ENCODE data around the gene THADA.

Gene THADA

GRCh38 chr2:43311276-43311675 is 284.6 kb downstream of the THADA start:
- H3K27me3 ChIP-seq (ENCODE audit: insufficient read depth, low read length, poor library complexity), result no peaks in the 10 kb centered on the region
- H3K27ac ChIP-seq (ENCODE audit: low read length), result no peak overlapping the region
- H3K4me3 ChIP-seq (ENCODE audit: low read depth in 1 of 2, low read length in 2 of 2), result no peak overlapping the region
- no peaks in the 10 kb centered on the region for H3K79me2 ChIP-seq (ENCODE audit: insufficient read depth, low read length)
- TF ChIP-seq EZH2 (IDR thresholded peaks at IDR 0.05; ENCODE audit: borderline replicate concordance, low read depth, low read length, severe bottlenecking) (no peak), CTCF (IDR thresholded peaks at IDR 0.05; ENCODE audit: borderline replicate concordance, extremely low read depth, low read length, poor library complexity, severe bottlenecking) (no peak)
- H3K4me1 ChIP-seq (ENCODE audit: insufficient read depth, low read length), result no peaks in the 10 kb centered on the region
- no peak overlapping the region for H2AFZ ChIP-seq (ENCODE audit: low read depth, low read length)
- no peak overlapping the region for H3K4me2 ChIP-seq (ENCODE audit: insufficient read depth, low read length)
- H3K36me3 ChIP-seq (ENCODE audit: insufficient read depth, low read length), result no peaks in the 10 kb centered on the region; the same call in 1 of the 2 replicates
- H3K9me3 ChIP-seq (ENCODE audit: insufficient read depth, low read length, severe bottlenecking), result no peaks in the 10 kb centered on the region
- ATAC-seq (ENCODE audit: insufficient read depth, low read depth) (no peak), DNase-seq (no peak)
- no peak overlapping the region for H3K9ac ChIP-seq (ENCODE audit: low read depth, low read length)
- no peaks in the 10 kb centered on the region for H4K20me1 ChIP-seq (ENCODE audit: insufficient read depth, low read length)

- ATAC-seq (ENCODE audit: insufficient read depth, low read depth) (no peak), DNase-seq (no peak)
- Histone ChIP-seq H3K9me3 (ENCODE audit: insufficient read depth, low read length, severe bottlenecking) (no peaks in the 10 kb centered on the region), H2AFZ (ENCODE audit: low read depth, low read length) (no peak overlapping the region), H3K79me2 (ENCODE audit: insufficient read depth, low read length) (no peaks in the 10 kb centered on the region), H3K27ac (ENCODE audit: low read length) (no peak overlapping the region), H3K4me2 (ENCODE audit: insufficient read depth, low read length) (no peak overlapping the region), H3K4me3 (ENCODE audit: low read depth in 1 of 2, low read length in 2 of 2) (no peak overlapping the region), H3K36me3 (ENCODE audit: insufficient read depth, low read length) (no peaks in the 10 kb centered on the region; the same call in 1 of the 2 replicates), H3K9ac (ENCODE audit: low read depth, low read length) (no peak overlapping the region), H4K20me1 (ENCODE audit: insufficient read depth, low read length) (no peaks in the 10 kb centered on the region), H3K4me1 (ENCODE audit: insufficient read depth, low read length) (no peaks in the 10 kb centered on the region), H3K27me3 (ENCODE audit: insufficient read depth, low read length, poor library complexity) (no peaks in the 10 kb centered on the region)
- TF ChIP-seq CTCF (IDR thresholded peaks at IDR 0.05; ENCODE audit: borderline replicate concordance, extremely low read depth, low read length, poor library complexity, severe bottlenecking), result no peak
- no peak for TF ChIP-seq EZH2 (IDR thresholded peaks at IDR 0.05; ENCODE audit: borderline replicate concordance, low read depth, low read length, severe bottlenecking)
These were observed 285.9 kb downstream of the THADA start for GRCh38 chr2:43309935-43310334.

GRCh38 chr2:43307973-43308372 is 287.9 kb downstream of the THADA start:
- H2AFZ ChIP-seq (ENCODE audit: low read depth, low read length), result no peak overlapping the region
- no peaks in the 10 kb centered on the region for H3K9me3 ChIP-seq (ENCODE audit: insufficient read depth, low read length, severe bottlenecking)
- H3K36me3 ChIP-seq (ENCODE audit: insufficient read depth, low read length), result no peaks in the 10 kb centered on the region; the same call in 1 of the 2 replicates
- no peak for TF ChIP-seq EZH2 (IDR thresholded peaks at IDR 0.05; ENCODE audit: borderline replicate concordance, low read depth, low read length, severe bottlenecking)
- no peak overlapping the region for H3K9ac ChIP-seq (ENCODE audit: low read depth, low read length)
- H4K20me1 ChIP-seq (ENCODE audit: insufficient read depth, low read length), result no peaks in the 10 kb centered on the region
- H3K79me2 ChIP-seq (ENCODE audit: insufficient read depth, low read length), result no peaks in the 10 kb centered on the region
- ATAC-seq (ENCODE audit: insufficient read depth, low read depth), result no peak
- H3K27ac ChIP-seq (ENCODE audit: low read length), result no peak overlapping the region
- no peaks in the 10 kb centered on the region for H3K4me1 ChIP-seq (ENCODE audit: insufficient read depth, low read length)
- no peaks in the 10 kb centered on the region for H3K27me3 ChIP-seq (ENCODE audit: insufficient read depth, low read length, poor library complexity)
- no peak overlapping the region for H3K4me2 ChIP-seq (ENCODE audit: insufficient read depth, low read length)
- DNase-seq, result no peak
- H3K4me3 ChIP-seq (ENCODE audit: low read depth in 1 of 2, low read length in 2 of 2), result no peak overlapping the region

GRCh38 chr2:43307046-43307445 is 288.8 kb downstream of the THADA start:
- H3K27ac ChIP-seq (ENCODE audit: low read length), result no peak overlapping the region
- no peak overlapping the region for H3K9ac ChIP-seq (ENCODE audit: low read depth, low read length)
- no peaks in the 10 kb centered on the region for H3K79me2 ChIP-seq (ENCODE audit: insufficient read depth, low read length)
- H2AFZ ChIP-seq (ENCODE audit: low read depth, low read length), result no peak overlapping the region
- no peak overlapping the region for H3K4me3 ChIP-seq (ENCODE audit: low read depth in 1 of 2, low read length in 2 of 2)
- H3K36me3 ChIP-seq (ENCODE audit: insufficient read depth, low read length), result no peaks in the 10 kb centered on the region; the same call in 1 of the 2 replicates
- TF ChIP-seq CTCF (IDR thresholded peaks at IDR 0.05; ENCODE audit: borderline replicate concordance, extremely low read depth, low read length, poor library complexity, severe bottlenecking) (no peak), EZH2 (IDR thresholded peaks at IDR 0.05; ENCODE audit: borderline replicate concordance, low read depth, low read length, severe bottlenecking) (no peak)
- no peaks in the 10 kb centered on the region for H3K27me3 ChIP-seq (ENCODE audit: insufficient read depth, low read length, poor library complexity)
- no peaks in the 10 kb centered on the region for H3K9me3 ChIP-seq (ENCODE audit: insufficient read depth, low read length, severe bottlenecking)
- H4K20me1 ChIP-seq (ENCODE audit: insufficient read depth, low read length), result no peaks in the 10 kb centered on the region
- DNase-seq (no peak), ATAC-seq (ENCODE audit: insufficient read depth, low read depth) (no peak)
- no peak overlapping the region for H3K4me2 ChIP-seq (ENCODE audit: insufficient read depth, low read length)
- H3K4me1 ChIP-seq (ENCODE audit: insufficient read depth, low read length), result no peaks in the 10 kb centered on the region
